HL-60 (cell line): ENCODE measurements around the gene GRID2.

Source experiments
- DNase-seq, 2 experiments: peaks; one replicate each; pipeline ENCODE4 v3.0.0-alpha.2; 2010 to 2020; ENCODE audit warnings: low read depth in 1 of 2, low spot score in 1 of 2
- H3K27ac ChIP-seq: fragments of 250-450 bp; sonication (Bioruptor Pico); replicated peaks from 2 replicates; pipeline ENCODE4 v1.5.1; 2020; ENCODE audit warnings: mild to moderate bottlenecking, moderate library complexity
- H3K27me3 ChIP-seq: fragments of 250-450 bp; sonication (Bioruptor Pico); 2 replicates; pipeline ENCODE4 v1.5.1; 2021; ENCODE audit warnings: mild to moderate bottlenecking, moderate library complexity; ENCODE audit not compliant: insufficient read depth, poor library complexity, severe bottlenecking
- H3K4me3 ChIP-seq: replicated peaks from 2 replicates; pipeline ENCODE4 v1.5.1; 2011; ENCODE audit warnings: mild to moderate bottlenecking, control low read depth, low read length; ENCODE audit not compliant: insufficient read depth
- CTCF ChIP-seq: IDR thresholded peaks from one replicate; pipeline ENCODE4 v1.5.1; 2011; ENCODE audit warnings: low read length, control low read depth, inconsistent platforms; ENCODE audit not compliant: insufficient read depth
- GABPA ChIP-seq: IDR thresholded peaks from 2 replicates; pipeline ENCODE4 v1.6.1; 2012; ENCODE audit warnings: low read depth
- POLR2AphosphoS5 ChIP-seq: IDR thresholded peaks from 2 replicates; pipeline ENCODE4 v1.6.1; 2012; ENCODE audit warnings: low read depth
- REST ChIP-seq: IDR thresholded peaks from 2 replicates; pipeline ENCODE4 v1.6.1; 2012; ENCODE audit warnings: low read depth; ENCODE audit not compliant: insufficient replicate concordance
- SPI1 ChIP-seq: IDR thresholded peaks from 2 replicates; pipeline ENCODE4 v1.6.1; 2012; ENCODE audit warnings: low read depth, mild to moderate bottlenecking, borderline replicate concordance

GRID2 gene

GRCh38 chr4:93448691-93449293 lies 1145.0 kb downstream of the GRID2 start:
- DNase-seq = no peak
- Histone ChIP-seq H3K27me3 (no peaks in the 10 kb centered on the region), H3K27ac (no peak overlapping the region), H3K4me3 (no peak overlapping the region)
- TF ChIP-seq CTCF = no peak

GRCh38 chr4:93451954-93452353 lies 1148.2 kb downstream of the GRID2 start:
- DNase-seq = no peak
- Histone ChIP-seq H3K4me3 (no peak overlapping the region), H3K27ac (no peak overlapping the region), H3K27me3 (no peaks in the 10 kb centered on the region)
- TF ChIP-seq REST (no peak), SPI1 (no peak), POLR2AphosphoS5 (no peak), GABPA (no peak), CTCF (no peak)

- TF ChIP-seq REST = no peak
- no peak for TF ChIP-seq POLR2AphosphoS5
- no peak for TF ChIP-seq SPI1
- no peak for TF ChIP-seq CTCF
- TF ChIP-seq GABPA = no peak
Observed at GRCh38 chr4:93461541-93461940, 1157.8 kb downstream of the GRID2 start.

GRCh38 chr4:93466446-93466845 lies 1162.7 kb downstream of the GRID2 start:
- TF ChIP-seq REST (no peak), CTCF (no peak), POLR2AphosphoS5 (no peak), GABPA (no peak), SPI1 (no peak)

More at GRCh38 chr4:93461541-93461940, 1157.8 kb downstream of the GRID2 start:
- Histone ChIP-seq H3K4me3 (no peak overlapping the region), H3K27me3 (no peaks in the 10 kb centered on the region), H3K27ac (no peak overlapping the region)
- no peak for DNase-seq

More at GRCh38 chr4:93466446-93466845, 1162.7 kb downstream of the GRID2 start:
- Histone ChIP-seq H3K27ac (no peak overlapping the region), H3K27me3 (no peaks in the 10 kb centered on the region), H3K4me3 (no peak overlapping the region)
- DNase-seq = no peak
